Occipital lobe (tissue), 2 donors: ENCODE measurements around the gene RNASE12. TPM values are rescaled to one million over a fixed set of nuclear protein-coding genes. Genes with fewer than 3 reads are reported as not detected.
A peak's percentile ranks its signal among the peaks of the same experiment; 100 is the strongest.
"Not testable (repeated sequence)": the region's sequence is repeated elsewhere in the genome, so short reads cannot be mapped to it uniquely, and the experiment has no call there.

Experiments
- DNase-seq: peaks from one replicate; lab custom pipeline; 2025; lab: John Stamatoyannopoulos, UW
- total RNA-seq: library from RNA; depleted of rRNA; stranded (reverse); fragments of >200 nt; gene quantifications from one replicate; pipeline ENCODE4 v1.2.3, GENCODE V29; 2014

RNASE12 gene
- total RNA-seq, 1 donor from 2014 or later, result not detected

GRCh38 chr14:20614038-20614840, 23.1 kb upstream of the RNASE12 start:
- no peak for DNase-seq

- peak; percentile 76 for DNase-seq
These were observed 22.2 kb upstream of the RNASE12 start for GRCh38 chr14:20613094-20614037.

- DNase-seq, result no peak
These were observed 21.2 kb upstream of the RNASE12 start for GRCh38 chr14:20612403-20612802.

- no peak for DNase-seq
These were observed 20.1 kb upstream of the RNASE12 start for GRCh38 chr14:20611277-20611676.

GRCh38 chr14:20610002-20610765, 19.0 kb upstream of the RNASE12 start:
- DNase-seq, result peak; percentile 45

GRCh38 chr14:20609215-20610001, 18.2 kb upstream of the RNASE12 start:
- peak; percentile 39 for DNase-seq

GRCh38 chr14:20608383-20609110, 17.4 kb upstream of the RNASE12 start:
- DNase-seq, result no peak

GRCh38 chr14:20607617-20608016, 16.4 kb upstream of the RNASE12 start:
- DNase-seq, result no peak

- no peak for DNase-seq
These were observed 15.7 kb upstream of the RNASE12 start for GRCh38 chr14:20606902-20607242.

GRCh38 chr14:20606190-20606901, 15.2 kb upstream of the RNASE12 start:
- DNase-seq, result no peak

GRCh38 chr14:20603813-20604690, 12.9 kb upstream of the RNASE12 start:
- no peak for DNase-seq

GRCh38 chr14:20602583-20602982, 11.4 kb upstream of the RNASE12 start:
- no peak for DNase-seq

- DNase-seq, result no peak
These were observed 10.3 kb upstream of the RNASE12 start for GRCh38 chr14:20601522-20601921.

- no peak for DNase-seq
These were observed 5.9 kb upstream of the RNASE12 start for GRCh38 chr14:20597108-20597507.

- DNase-seq, result not testable (repeated sequence)
These were observed 4.5 kb upstream of the RNASE12 start for GRCh38 chr14:20595726-20596125.

GRCh38 chr14:20592574-20592973, 1.4 kb upstream of the RNASE12 start:
- no peak for DNase-seq

- DNase-seq, result no peak
These were observed 3.6 kb downstream of the RNASE12 start, which contains the start of gene RNASE11 for GRCh38 chr14:20587489-20588154. TSS of gene RNASE11 (minus strand) at chr14:20588001.

- no peak for DNase-seq
These were observed 7.3 kb downstream of the RNASE12 start for GRCh38 chr14:20583908-20584307.
